Activated CD4-positive, alpha-beta T cell treated with anti-CD3 and anti-CD28 coated beads for 1 hour (primary cell): ENCODE data around the gene GPR27.

Experiments used
- DNase-seq: peaks from one replicate; pipeline ENCODE4 v3.0.0-alpha.2; 2020

The GPR27 gene

GRCh38 chr3:71733319-71733718 is 20.3 kb upstream of the GPR27 start:
- no peak for DNase-seq

DNA sequence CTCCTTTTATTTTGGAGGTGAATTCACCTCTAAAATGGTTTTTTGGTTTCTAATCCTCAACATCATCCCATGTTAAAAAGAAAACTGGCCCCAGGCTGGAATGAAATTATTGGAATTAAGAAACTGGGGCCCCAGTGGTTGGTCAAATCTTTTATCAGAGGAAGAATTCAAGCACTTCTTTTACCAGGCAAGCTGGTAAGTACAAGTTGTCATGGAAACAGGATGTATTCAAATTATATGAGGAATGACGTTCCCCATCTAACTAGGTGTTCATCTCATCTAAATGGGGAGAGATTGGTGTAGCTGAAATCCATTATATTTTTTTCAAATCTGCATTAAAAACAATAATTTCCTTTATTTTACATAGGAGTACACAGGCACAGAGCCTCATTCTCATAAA is 18.8 kb upstream of the GPR27 start:
- DNase-seq = no peak

- DNase-seq = no peak
These were observed 11.0 kb upstream of the GPR27 start for GRCh38 chr3:71742621-71743020.

GRCh38 chr3:71744738-71745137 is 8.9 kb upstream of the GPR27 start:
- no peak for DNase-seq

DNA sequence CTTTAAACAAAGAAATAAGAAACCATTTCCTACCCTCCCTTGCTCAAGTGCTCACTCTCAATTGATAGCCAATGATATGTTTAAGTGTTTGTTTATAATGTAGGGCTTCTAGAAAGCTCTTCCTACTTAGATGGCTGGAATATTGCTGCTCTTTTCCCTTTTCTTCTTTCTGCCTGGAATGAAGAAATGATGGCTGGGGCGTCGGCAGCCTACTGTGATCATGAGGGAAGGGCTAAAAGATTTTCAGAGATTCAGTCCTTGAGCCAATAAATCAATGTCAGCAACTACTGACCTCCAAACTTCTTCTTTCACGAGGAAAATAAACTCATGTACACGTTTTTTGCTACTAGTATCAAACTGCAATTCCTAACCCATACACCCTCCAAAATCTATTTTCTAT is 2.1 kb upstream of the GPR27 start:
- DNase-seq = no peak

DNA sequence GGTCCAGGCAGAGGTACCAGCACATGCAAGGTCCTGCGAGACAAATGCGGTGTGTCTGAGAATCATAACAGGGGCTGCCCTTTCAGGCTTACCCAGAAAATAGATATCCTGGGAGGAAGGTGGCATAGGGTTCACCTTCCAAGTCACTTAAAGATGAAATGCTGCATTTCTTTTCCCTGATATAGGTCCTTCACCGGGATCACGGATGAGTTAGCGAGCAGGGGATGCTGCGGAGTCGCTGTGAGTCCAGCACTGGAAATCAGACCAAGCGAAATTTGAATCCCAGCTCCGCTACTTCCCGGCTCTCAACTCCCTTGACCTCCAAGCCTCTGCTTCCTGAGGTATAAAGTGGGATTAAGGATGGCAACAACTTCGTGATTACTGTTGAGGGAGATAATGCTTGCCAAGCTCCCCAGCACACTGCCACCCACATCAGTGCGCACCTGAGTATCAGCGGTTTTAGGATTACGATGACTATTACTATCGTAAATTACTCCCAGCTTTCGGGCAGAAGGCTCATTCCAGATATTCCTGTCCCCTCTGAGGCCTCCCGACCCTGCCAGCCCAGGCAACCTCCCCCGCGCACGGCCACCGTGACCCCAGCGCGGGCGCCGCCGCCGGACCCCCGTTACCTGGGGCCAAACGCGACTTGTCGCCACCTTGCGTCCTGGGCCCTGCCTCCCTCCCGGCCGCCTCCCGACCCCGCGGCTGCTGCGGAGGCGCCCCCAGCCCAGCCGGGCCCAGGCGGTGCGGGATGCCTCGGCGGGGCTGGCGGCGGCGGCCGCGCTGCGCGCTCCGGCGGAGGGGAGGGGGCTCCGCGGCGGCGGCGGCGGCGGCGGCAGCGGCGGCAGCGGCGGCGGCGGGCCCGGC is 589 bp upstream of the GPR27 start:
- no peak for DNase-seq

DNA sequence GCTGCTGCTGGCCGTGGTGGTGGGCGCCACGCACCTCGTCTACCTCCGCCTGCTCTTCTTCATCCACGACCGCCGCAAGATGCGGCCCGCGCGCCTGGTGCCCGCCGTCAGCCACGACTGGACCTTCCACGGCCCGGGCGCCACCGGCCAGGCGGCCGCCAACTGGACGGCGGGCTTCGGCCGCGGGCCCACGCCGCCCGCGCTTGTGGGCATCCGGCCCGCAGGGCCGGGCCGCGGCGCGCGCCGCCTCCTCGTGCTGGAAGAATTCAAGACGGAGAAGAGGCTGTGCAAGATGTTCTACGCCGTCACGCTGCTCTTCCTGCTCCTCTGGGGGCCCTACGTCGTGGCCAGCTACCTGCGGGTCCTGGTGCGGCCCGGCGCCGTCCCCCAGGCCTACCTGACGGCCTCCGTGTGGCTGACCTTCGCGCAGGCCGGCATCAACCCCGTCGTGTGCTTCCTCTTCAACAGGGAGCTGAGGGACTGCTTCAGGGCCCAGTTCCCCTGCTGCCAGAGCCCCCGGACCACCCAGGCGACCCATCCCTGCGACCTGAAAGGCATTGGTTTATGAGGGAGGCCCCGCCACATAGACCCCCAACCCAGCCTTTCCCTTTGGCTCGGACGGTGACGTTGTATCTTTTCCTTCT is 1.1 kb downstream of the GPR27 start:
- no peak for DNase-seq

GRCh38 chr3:71758091-71758490 is 4.4 kb downstream of the GPR27 start:
- DNase-seq = no peak

DNA sequence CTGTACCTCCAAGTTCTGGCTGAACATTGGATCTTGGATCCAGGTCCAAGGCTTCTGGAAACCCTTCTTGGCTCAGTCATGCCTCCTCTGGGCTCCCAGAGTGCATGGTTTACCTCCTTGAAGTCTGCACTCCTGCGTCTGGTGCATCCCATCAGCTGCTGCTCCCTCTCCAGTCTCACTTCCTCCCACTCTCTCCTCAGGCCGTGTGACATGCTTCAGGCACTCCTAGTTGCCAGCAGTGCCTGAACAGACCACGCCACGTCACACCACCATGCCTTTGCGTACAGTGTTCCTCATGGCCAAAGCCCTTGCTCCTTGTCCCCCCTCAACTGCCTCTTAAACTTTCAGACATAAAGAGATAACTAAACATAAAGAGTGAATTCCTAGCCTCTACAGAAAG is 5.7 kb downstream of the GPR27 start:
- no peak for DNase-seq

DNA sequence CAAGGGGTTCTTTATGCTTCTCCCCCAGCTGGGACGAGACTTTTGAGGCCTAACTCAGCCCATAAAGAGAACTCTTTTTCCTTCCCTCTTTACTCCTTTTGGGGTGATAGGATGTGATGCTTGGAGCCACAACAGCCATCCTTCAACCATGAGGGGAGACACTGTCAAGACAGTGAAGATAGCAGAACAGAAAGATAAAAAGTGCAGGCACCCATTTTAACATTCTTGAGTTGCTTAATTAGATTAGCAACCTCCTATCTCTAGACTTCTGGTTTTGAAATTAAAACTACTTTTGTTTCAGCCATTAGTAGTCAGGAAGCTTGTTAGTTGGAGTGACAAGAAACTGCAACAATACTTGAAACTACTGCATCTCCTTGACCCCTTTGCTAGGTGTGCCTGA is 6.5 kb downstream of the GPR27 start:
- DNase-seq = no peak

DNA sequence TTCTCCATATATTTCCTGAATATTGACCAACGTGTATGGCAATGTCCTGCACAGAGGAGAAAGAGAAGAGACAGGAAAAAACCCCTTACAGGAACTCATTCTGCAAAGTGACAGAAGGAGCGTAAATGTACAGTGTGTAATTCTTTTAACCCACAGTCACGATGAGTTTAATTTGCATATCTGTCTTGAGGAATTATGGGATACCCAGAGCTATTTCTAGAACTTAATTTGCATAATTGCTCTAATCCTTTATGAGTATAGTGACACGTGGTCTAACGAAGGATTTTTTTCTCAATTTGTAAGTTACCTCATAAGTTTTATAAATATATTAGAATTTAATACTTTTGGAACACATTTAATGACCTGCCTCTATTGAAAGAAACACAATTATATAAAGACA is 9.8 kb downstream of the GPR27 start:
- no peak for DNase-seq

DNA sequence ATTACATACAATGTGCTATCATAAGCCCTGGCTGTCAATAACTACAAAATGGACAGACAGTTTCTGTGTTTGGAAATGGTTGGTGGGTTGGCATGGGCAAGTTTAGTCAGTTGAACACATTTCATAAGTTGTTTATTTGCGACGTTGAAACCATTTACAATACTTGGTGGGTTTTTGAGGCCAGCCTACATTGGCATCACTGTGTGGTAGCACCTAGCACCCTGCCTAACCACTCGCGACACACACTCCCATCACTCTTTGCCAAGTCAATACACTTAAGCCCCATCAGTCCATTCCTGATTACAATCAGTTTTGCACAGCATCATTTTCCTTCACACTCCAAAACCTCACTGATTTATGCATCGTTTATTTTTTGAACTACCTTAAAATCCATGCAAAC is 17.5 kb downstream of the GPR27 start:
- no peak for DNase-seq

- no peak for DNase-seq
These were observed 18.2 kb downstream of the GPR27 start for GRCh38 chr3:71771884-71772283.

DNA sequence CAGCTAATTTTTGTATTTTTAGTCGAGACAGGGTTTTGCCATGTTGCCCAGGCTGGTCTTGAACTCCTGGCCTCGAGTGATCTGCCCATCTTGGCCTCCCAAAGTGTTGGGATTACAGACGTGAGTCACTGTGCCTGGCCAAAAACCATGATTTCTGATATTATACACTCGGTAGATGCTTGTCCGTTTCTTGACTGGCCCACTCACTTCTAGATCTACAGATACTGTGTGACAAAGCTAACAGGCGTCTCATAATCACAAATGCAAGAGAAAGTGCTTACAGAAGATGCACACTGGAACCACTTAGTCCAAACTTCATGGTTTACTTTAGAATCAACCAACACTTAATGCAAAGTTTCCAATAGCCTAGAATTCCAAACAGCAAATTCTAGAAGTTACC is 22.9 kb downstream of the GPR27 start:
- no peak for DNase-seq

GRCh38 chr3:71778353-71778752 is 24.7 kb downstream of the GPR27 start:
- no peak for DNase-seq

GRCh38 chr3:71779674-71780377 is 26.2 kb downstream of the GPR27 start:
- DNase-seq = no peak

GRCh38 chr3:71780430-71780829 is 26.8 kb downstream of the GPR27 start:
- no peak for DNase-seq

- DNase-seq = no peak
These were observed 29.5 kb downstream of the GPR27 start for GRCh38 chr3:71783152-71783551.

- DNase-seq = no peak
These were observed 30.7 kb downstream of the GPR27 start for GRCh38 chr3:71784201-71784913.

- no peak for DNase-seq
These were observed 31.4 kb downstream of the GPR27 start, which contains the start of gene PROK2 for GRCh38 chr3:71784914-71785531. PROK2 (minus strand) TSS chr3:71785148; CDS start chr3:71785052, 96 bp downstream.

DNA sequence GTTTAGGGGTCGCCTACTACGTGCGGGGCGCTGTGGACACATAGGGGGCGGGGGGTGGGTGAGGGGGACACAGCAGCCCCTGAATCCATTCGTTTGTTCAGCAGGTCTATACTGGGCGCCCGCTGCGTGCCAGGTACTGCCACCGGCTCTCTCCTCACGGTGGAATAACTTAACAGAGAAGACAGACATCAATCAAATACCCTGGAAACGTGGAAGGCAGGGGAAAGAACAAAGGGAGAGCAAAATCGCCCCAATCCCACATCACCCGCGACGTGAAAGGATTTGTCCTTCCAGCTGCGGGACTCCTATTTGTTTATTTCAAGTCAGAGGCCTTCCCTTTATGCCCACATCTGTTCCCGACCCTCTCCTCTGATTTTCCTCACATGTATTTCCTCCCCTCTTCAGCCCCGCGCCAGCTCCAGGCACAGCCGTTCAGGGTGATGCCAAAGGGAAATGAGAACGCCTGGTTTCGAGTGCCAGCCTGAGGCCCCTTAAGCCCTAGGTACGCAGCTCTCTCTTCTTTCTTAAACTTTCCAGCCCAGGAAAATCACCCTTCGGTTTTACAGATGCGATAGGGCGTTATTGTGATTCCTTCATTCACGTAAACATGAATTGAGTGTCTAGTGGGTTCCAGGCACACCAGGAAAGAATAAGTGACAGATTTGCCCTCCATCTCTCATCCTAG is 32.0 kb downstream of the GPR27 start:
- no peak for DNase-seq

GRCh38 chr3:71786217-71786549 is 32.5 kb downstream of the GPR27 start:
- DNase-seq = no peak
